ENCODE results near the gene MYL11.
A peak's percentile ranks its signal among the peaks of the same experiment; 100 is the strongest.
"Not testable (repeated sequence)": the region's sequence is repeated elsewhere in the genome, so short reads cannot be mapped to it uniquely, and the experiment has no call there.

MYL11 gene

DNA sequence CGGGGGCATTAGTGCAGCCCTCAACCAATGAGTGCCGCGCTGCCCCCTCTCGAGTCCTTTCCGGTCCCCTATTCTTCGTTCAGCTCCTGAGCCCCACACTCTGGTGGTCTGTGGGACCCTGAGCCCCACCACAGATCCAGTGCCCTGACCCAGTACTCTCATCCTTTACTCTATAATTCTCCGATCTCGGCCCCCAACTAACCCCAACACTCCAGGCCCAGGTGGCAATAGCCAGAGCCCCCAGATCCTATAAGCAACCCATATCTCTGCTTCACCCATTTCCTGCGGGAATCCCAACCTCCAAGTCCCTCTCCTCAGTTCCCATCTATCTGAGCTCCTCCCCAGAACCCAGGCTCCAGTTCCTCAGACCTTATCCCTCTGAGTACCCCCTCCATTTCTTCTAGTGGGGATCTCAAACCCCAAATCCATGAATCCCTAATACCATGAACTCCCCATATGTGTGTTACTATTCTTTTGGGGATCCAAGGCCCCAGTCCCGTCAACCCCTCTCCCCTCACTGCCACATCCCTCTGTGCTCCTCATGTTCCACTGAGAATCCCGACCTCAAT, 3.3 kb upstream of the MYL11 start:
- no peak for DNase-seq (ENCODE audit: low spot score)

DNA sequence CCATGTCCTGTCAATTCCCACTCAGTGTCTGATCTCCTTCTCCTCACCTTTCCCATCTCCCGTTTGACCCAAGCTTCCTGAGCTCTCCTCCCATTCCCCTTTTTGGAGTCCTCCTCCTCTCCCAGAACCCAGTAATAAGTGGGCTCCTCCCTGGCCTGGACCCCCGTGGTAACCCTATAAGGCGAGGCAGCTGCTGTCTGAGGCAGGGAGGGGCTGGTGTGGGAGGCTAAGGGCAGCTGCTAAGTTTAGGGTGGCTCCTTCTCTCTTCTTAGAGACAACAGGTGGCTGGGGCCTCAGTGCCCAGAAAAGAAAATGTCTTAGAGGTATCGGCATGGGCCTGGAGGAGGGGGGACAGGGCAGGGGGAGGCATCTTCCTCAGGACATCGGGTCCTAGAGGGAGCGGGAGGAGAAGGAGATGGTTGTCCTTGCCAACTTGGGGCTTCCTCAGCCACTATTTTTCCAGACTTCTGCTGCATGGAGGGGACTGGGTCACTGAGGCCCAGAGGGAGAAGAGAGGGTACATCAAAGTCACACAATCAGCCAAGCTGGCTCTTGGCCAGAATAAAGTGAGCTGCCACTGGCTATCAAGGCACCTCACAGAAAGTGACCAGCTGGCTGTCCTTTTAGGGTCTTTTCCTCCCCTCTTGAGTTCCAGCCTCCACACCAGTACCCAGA, 2.4 kb upstream of the MYL11 start:
- DNase-seq (ENCODE audit: low spot score): no peak

DNA sequence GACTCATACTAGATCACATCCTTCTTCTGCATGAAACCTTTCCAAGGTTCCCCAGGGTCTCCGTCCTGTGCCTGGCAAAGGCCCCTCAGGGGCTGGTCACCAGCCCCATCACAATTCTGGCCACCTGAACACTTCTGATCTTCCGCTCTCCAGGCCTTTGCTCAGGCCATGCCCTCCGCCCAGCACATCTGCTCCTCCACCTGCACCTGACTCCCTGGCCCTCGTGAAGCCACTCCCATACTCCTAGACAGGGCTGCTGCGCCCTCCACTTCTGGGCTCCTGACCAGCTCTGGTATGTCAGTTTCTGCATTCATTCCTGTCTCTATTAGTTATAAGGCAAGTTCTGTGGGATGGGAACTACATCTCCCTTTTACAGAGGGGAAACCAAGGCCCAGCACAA, 1.9 kb upstream of the MYL11 start:
- no peak for DNase-seq (ENCODE audit: low spot score)

DNA sequence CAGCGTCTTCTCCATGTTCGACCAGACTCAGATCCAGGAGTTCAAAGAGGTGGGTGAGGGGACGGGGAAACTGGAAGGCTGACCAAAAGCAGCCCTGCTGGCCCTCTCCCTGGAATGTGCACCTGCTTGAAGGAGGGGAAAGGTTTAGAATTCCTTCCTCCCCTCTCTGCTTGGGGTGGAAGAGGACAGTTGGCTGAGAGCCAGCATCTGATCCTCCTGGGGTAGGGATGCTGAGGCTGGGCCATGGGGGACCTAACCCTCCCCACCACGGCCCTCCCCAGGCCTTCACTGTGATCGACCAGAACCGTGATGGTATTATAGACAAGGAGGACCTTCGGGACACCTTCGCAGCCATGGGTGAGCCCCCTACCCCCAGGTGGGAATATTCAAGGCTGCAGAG, 1.3 kb downstream of the MYL11 start:
- no peak for DNase-seq (ENCODE audit: low spot score)

DNA sequence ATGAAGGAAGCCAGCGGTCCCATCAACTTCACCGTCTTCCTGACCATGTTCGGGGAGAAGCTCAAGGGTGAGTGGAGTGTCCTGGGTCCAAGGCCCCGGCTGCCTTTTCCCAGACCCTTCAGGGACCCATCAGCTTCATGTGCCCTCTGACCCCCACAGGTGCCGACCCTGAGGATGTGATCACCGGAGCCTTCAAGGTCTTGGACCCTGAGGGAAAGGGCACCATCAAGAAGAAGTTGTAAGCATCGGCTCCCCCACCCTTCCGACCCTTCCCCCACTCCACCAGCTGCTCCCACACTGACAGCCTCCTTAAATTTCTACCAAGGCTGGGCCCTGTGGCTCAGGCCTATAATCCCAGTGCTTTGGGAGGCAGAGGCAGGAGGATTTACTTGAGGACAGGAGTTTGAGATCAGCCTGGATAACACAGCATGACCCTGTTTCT, 1.9 kb downstream of the MYL11 start:
- DNase-seq (ENCODE audit: low spot score): no peak

DNA sequence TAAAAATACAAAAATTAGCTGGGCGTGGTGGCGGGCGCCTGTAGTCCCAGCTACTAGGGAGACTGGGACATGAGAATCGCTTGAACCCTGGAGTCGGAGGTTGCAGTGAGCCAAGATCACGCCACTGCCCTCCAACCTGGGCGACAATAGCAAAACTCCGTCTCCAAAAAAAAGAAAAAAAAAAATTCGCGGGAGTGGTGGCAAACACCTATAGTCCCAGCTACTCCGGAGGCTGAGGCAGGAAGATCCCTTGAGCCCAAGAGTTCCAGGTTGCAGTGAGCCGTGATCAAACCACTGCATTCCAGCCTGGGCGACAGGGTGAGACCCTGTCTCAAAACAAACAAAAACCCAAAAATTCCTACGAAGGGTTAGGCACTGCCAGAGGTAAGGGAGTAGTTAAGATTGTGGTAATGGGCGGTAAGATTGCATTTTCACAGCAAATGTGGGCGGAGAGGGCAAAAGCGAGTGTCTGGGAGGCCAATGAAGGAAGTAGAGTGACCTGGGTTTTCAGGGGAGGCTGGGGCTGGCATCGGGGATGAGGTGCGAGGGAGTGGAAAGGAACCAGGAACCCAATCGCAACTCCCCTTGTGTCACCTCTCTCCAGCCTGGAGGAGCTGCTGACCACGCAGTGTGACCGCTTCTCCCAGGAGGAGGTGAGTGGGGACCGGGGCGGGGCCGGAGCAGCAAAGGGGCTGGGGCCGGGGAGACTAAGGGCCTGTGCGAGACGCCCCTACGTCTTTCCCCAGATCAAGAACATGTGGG, 2.6 kb downstream of the MYL11 start:
- no peak for DNase-seq (ENCODE audit: low spot score)

DNA sequence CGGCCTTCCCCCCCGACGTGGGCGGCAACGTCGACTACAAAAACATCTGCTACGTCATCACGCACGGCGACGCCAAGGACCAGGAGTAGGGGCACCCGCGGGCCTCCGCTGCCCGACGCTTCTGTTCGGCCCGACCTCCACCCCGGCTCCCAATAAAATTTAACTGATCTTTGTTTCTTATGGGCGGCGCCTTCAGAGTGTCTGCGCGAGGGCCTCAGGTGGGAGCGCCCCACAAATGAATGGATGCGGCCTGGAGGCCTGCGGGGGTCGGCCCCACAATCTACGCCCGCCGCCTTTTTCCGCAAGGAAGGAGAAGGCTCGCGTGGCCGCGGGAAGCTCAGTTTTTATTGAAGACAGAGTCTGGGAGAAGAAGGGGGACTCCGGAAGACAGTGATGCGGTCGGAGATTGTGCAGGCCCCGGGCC, 3.2 kb downstream of the MYL11 start:
- peak; percentile 69 for DNase-seq (ENCODE audit: low spot score)

DNA sequence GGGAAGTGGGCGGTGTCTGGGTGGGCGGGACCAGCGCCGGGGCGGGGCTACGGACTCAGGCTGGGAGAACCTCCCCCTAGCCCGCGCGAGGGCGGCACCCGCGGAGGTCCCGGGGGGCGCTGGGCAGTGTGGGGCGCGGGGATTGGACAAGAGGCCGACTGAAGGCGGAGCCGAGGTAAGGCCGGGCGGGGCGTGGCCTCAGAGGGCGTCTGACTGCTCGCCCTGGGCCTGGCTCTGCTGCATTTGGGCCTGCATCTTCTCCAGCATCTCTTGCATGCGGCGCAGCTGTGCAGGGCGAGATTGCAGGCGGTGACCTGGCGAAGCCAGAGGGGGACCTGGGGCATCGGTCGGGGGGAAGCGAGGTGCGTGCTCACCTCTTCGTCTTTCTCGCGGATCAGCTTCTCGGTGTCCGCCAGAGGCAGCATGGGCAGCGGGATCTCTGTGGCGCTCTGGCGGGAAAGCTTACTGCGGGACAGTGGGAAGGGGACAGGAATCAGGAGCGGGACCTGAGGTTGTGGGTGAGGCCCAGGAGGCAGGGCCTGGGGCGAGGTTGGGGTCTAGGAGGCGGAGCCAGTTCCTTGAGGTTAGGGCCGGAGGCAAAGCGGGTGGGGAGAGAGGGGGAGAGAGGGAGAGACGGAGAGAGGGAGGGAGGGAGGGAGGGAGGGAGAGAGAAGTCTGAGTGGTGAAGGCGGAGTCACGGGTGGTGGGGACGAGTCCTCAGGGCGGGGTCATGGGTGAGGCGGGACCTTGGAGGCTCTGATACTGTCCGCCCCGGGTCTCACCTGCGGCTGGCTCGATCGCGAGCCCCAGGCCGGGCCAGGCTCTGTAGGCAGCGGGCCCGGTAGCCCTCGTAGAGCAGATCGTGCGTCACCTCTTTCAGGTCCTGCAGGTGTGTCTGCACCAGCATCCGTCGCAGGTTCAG, 3.9 kb downstream of the MYL11 start:
- peak; percentile 96 for DNase-seq (ENCODE audit: low spot score)

DNA sequence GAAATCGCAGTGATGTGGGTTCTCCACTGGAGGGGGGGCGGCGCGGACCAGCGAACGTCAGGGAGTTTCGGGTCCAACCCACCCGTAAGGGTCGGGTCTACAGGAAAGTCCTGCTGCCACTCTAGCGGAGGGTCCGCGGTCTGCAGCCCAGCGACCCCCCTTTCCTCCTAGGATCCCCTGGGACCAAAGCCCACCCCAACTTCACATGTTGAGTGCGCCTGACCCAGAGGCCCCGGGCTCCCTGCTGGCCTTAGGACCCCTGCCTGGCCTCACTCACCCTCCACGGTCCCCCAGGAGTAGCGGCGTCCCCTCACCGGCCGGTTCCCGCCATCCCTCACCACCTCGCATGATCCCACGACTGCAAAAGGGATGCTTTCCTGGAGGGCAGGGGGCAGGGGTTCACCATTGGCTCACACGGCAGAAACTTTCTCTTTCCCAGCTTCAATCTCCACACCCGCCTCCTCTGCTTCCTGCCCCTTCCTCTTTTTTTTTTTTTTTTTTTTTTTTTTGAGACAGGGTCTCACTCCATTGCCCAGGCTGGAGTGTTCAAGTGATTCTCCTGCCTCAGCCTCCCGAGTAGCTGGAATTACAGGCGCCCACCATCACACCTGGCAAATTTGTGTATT, 4.7 kb downstream of the MYL11 start:
- no peak for DNase-seq (ENCODE audit: low spot score)

DNA sequence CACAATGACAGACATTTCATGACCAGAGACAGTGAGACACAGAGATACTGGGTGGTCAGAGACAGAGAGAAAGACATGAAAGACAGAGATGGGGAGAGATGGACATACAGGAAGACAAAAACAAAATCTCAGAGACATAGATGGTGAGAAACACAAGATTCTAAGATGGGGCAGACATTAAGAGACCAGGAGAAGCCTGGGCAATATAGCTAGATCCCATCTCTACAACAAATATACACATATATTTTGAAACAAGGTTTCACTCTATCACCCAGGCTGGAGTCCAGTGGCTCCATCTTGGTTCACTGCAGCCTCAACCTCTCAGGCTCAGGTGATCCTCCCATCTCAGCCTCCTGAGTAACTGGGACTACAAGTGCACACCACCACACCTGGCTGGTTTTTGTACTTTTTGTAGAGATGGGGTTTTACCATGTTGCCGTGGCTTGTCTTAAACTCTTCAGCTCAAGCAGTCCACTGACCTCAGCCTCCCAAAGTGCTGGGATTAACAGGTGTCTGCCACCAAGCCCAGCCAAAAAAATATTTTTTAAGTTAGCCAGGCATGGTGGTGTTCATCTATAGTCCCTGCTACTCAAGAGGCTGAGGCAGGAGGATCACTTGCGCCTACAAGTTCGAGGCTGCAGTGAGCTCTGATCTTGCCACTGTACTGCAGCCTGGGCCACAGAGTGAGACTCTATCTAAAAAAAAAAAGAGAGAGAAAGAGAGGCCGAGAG, 5.6 kb downstream of the MYL11 start:
- no peak for DNase-seq (ENCODE audit: low spot score)

DNA sequence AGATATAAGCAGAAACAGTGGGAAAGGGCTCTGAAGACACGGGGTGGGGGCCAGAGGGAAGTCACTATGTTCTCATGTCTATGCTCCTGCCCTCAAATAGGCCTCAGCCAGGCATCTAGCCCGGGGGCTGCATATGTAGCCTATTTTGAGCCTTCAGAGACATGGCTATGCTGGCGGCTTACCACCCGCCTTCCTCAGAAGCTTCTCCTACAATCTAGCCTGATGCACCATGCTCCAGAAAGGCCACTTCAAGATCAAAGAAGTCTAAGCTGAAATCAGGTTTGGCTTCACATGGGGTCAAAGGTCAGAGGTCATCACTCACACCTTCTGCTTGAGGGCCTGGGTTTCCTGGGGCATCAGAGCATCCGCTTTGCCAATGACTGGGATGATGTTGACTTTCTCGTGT, 6.2 kb downstream of the MYL11 start:
- DNase-seq (ENCODE audit: low spot score): no peak

DNA sequence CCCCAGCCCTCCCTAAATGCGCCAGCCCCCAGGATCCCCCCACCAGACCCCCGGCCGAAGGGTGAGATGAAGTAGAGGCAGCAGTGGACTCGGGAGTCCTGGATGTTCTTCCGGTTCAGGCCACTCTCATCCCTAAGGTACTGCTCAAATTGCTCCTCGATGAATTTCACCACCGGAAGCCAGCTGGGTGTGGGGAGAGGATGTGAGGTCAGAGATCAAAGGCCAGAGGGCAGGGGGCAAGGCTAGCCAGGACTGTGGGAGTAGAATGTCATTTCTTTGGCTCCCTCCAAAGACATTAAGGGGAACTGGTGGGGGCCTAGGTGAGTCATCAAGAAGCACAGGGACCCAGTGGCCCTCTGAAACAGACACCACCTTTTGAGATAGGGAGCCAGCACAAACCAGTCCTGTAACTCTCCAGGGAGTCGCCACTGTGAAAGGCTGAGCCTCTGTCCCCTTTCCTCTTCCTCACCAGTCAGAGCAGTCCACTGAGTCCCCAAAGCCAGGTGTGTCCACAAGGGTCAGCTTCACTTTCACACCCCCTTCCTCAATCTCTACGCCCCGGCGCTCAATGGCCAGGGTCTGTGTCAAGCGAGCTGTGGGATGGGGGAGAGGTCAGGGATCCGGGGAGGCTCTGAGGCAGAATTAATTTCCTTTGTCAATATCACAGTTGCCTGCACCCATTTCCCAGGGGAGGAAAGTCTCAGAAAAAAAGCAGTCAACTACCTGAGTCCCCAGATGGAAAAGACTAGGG, 6.9 kb downstream of the MYL11 start:
- DNase-seq (ENCODE audit: low spot score): no peak

DNA sequence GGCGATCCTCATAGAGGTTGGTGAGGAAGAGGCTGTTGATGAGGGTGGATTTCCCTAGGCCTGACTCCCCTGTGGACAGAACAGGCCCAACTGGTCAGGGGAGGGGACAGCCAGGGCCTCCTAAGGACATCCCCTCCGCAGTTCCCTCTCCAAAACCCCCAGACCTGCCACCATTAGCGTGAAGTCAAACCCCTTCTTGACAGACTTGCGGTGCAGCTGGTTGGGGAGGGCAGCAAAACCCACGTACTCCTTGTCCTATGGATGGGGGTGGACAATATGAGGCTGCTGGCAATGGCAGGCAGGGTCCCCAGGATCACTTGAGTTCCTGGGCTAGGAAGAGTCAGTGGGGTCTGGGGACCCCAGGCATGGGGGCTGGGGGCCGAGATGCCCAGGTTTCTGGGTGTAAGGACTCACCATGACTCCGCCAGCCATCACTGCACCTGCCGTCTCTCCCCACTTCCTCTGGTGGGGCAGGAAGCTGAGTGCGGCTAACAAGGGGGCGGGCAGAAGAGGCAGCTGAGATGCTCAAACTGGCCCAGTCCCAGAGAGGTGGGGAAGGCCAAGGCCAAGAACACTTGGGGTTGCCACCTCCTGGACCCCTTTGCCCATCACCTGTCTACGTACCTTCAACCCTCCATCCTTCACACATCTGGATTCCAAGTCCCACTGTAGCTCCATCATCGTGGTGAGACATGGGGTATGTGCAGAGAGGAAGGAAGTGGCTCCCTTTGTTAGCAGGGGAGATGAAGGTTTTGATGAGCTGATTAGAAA, 7.7 kb downstream of the MYL11 start, which contains the start of gene SEPTIN1:
TSS of gene SEPTIN1 (minus strand) at position 451 of the 771 bp plus-strand sequence. CDS start at position 432, 19 bp downstream.
- DNase-seq (ENCODE audit: low spot score): no peak

DNA sequence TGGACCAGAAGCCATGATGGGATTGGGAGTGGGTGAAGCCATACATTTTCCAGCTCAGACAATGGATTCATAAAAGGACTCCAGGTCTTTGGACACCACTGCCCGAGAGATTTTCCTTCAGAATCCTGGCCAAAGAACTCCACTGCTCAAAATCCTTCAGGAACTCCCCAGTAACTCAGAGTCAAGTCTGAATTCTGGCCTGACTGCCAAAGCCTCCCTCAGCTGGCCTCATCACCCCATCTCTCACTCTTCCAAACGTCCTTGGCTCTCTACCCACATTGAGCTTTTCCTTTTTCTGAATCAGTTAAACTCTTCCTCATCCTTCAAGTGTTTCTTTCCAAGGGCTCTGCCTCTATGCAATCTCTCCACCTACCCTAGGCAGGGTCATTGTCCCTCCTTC, 8.9 kb downstream of the MYL11 start:
- DNase-seq (ENCODE audit: low spot score): no peak

DNA sequence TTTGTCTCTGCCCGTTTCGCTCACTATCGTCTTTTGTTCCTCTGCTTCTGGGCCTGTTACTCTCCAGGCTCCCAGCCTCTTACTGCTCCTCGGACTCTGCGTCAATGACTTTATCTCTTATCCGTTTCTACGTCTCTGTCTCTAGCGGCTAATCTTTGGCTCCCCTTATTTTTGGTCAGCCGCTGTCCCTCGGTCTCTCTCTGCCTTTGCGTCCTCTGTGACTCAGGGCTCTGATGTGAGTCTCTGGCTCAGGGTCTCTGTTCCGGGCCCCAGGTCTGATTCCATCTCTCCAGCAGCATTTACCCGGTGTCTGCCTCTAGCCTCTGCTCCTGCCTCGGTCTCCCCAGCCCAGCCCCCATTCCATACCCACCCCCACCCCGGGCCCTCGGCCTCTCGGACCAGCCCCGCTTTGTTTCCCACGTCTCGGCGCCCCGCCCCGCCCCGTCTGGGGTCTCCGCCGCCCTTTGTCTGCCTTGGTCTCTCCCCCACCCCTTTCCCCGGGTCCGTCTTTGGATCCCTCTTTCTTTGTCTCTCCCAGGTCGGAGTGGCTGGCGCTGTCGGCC, 20.1 kb downstream of the MYL11 start:
- no peak for DNase-seq (ENCODE audit: low spot score)

DNA sequence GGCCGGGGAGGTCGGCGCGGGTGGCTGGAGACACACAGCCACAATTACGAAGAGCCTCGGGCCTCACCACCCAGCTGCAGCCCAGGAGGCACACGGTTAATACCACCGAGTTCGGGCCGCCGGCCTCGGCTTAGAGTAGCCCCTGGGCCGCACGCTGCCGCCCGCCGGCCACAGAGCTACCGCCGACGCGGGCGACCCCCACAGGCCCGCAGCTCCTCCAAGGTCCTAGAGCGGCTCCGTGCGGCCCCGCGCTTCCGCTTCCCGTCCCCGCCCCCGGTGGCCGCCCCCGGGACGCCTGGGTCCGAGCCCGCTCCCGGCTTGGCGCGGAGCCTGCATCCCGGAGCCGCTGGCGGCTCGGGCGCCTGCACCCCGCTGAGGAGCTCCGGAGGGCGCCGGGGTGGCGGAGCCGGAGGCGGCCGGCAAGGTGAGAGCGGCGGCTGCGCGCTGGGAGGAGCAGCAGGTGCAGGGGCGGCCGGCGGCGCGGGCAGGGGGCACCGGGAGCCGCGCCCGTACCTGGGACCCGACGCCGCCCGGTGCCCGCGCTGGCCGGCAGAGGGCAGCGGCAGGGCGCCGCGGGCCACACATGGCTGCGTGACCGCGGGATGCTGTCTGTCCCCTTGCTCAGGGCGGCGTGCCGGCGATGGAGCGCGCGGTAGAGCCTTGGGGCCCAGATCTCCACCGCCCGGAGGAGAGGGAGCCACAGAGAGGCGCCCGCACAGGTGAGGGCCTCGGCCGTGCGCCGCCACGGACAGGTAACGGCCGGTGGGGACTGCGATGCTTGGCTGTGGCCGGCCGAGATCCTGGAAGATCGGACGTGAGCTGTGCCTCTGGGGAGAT, 20.8 kb downstream of the MYL11 start, which contains the start of gene ZNF48:
TSS of gene ZNF48 (plus strand) at position 266 of the 837 bp plus-strand sequence. CDS start at position 641, 375 bp downstream.
- DNase-seq (ENCODE audit: low spot score): no peak

DNA sequence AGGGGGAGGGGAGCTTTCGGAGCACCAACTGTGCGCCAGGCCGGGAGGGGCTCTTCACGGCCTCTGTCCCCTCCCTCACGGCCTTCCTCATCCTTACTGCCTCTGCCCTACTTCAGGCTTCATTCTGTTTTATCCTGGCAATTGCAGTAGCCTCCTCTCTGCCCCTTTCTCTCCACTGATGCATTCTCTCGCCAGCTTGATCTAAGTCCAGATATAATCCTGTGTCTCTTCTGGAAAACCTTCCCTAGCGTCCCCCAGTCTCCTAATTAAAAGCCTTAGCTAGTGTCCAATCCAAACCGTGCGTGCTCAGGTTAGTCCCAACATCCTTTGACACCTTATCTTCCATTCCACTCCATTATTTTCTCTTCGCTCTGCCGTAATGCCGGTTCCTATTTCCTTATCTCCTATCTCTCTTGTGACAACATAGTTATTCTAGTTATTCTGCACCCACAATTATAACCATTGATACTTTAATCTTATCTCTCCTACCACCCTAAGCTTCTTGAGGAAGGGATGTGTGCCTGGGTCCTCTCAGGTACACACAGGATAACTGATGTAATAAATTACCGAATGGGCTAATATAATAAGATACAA, 21.5 kb downstream of the MYL11 start:
- DNase-seq (ENCODE audit: low spot score): no peak

DNA sequence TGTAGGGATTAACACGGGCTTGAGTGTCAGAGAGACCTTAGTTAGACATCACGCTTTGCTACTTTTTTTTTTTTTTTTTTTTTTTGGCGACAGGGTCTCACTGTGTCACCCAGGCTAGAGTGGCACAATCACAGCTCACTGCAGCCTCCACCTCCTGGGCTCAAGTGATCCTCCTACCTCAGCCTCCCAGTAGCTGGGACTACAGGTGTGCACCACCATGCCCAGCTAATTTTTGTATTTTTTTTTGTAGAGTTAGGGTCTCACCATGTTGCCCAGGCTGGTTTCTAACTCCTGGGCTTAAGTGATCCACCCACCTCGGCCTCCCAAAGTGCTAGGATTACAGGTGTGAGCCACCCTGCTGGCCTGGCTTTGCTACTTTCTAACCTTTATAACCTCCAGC, 22.0 kb downstream of the MYL11 start:
- not testable (repeated sequence) for DNase-seq (ENCODE audit: low spot score)
